ENCODE measurements around the gene PIP5K1B.

Gene PIP5K1B

DNA sequence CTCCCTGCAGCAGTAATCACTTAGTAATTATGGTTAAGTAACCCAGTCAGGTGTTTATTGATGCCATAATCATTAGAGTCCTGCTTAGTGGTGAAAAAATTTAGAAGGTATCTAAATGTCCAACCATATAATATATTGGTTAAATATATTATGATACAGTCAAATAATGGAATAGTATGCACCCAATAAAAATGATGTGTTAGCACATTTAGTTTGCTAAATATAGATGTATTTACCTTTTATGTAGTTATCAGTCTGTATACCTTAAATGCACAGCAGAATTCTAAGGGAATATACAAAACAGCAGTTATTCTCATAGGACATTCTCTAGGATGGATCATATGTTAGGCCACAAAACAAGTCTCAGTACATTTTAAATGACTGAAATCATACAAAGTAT, 218.4 kb downstream of the PIP5K1B start:
- no peak for DNase-seq

DNA sequence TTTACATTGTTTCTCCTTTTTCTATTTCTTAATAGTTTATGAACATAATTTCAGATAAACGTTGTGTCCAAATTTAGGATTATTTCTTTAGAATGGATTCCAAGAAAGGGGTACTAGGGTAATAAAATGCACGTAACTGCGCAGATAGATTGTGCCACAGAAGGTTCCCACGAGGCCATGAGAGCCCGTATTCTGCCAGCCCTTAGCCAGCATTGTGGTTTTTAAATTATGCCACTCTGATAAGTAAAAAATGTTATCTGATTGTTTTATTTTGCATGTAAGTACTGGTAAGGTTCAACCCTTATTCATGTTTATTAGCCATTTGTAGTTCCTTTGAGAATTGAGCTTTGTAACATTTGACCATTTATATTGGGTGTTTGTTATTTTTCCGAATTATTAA, 220.1 kb downstream of the PIP5K1B start:
- peak; percentile 40 for DNase-seq

DNA sequence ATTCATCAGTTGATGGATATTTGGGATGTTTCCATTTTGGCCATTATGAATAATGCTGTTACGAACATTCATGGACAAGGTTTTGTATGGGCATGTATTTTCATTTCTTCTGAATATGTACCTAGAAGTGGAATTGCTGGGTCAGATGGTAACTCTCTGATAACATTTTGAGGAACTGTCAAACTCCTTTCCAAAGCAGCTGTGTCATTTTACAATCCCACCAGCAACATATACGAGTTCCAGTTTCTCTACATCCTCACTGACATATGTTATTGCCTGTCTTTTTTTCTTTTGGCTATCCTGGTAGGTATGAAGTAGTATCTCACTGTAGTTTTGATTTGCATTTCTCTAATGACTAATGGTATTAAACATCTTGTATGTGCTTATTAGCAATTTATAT, 222.1 kb downstream of the PIP5K1B start:
- peak; percentile 84 for DNase-seq

DNA sequence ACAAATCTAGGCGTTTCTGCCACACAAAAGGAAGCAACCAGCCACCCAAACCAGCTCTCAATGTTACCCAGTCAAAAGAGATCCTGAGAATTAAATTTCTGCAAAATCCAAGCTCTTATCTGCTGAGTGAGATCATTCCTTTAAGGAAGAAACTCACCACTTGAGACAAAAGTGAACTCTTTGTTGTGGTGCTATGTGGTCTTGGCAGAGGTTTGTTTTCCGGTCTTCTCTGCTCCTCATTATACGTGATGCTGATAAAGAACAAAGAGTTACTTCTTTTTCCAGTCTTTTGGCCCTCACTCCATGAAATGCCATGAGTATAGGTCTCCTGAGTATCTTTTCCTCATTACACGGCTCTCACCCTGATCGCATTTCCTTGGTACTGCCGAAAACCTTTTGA, 226.8 kb downstream of the PIP5K1B start:
- DNase-seq = no peak

DNA sequence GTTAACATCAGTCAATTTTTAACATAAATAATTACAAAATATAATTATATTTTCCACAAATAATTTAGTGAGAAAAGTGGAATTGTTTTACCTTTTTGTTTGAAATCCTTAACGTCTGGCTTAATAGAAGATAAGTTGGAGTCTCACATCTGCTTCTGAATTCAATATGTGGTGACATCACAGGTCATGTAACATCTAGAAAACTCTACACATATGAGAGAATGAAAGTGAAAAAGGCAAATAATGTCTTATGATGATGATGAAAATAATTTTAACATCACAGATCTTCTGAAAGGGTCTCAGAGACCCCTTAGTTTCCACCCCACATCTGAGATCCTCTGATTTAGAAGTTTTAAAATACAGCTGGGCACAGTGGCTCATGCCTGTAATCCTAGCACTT, 227.4 kb downstream of the PIP5K1B start:
- DNase-seq = no peak

DNA sequence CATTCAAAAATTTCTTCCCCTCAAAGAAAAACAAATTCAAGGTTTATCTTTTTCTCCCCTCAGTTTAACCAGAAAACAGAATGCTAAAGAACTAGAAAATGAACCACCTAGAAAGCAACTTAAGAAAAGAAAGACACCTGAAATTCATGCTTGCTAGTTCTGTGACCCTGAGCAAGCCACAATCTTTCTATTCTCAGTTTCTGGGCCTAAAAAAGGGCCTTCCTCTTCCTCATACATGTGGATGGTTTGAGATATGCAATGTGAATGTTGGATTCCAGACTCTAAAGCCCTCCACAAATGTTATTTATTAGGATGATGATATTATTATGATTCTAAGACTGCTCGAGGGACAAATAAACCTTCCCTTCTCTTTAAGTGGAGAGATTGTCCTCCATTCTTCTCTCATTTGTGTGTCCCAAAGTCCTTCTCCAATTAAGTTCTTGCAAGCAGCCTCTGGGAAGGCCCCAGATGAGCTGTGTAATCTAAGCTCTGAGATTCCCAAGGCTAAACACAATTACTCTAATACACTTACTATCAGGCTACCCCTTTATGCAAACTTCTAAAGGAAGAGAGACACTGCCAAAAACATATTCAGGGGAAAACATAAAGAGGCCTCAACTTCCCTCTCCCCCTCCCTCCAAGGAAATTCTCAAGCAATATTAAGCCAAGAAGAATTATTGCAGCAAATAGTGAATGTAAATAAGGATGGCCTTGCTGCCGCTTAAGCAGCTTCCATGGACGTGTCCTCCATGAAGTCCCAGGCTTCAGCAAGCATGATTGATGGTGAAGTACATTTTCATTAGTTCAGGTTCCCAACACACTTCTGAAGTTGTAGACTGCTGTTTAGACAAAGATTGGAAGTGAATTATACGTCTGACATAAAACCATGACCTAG, 228.6 kb downstream of the PIP5K1B start:
- no peak for DNase-seq

DNA sequence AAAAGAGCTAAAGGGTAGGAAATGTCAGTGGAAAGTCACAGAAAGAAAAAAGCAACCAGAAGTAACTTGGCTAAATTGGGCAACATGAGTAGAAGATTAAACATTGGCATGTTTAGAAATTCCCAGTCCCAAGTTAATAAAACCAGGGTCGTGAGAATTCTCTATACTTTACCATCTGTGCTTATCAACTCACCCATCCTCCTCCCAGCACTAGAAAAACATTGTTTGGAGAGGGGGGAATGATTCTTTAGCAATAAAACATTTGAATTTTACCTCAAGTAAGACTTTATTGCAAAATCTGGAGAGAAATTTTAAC, 229.2 kb downstream of the PIP5K1B start:
- DNase-seq = no peak

DNA sequence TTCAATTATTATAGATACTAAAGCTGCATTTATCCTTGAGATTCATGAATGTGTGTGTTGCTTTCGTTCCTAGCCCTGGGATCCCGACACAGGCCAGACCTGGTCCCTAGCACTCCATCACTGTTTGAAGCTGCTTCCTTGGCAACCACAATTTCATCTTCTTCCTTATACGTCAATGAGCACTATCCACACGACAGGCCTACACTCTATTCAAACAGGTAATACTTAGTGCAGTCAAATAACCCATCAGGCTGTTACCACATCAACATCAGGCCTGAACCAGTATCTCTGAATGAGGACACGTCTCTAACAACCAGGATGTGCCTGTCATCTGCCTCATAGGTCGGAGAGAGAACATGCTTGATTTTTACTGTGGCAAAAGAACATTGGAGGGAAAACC, 235.5 kb downstream of the PIP5K1B start:
- DNase-seq = no peak

DNA sequence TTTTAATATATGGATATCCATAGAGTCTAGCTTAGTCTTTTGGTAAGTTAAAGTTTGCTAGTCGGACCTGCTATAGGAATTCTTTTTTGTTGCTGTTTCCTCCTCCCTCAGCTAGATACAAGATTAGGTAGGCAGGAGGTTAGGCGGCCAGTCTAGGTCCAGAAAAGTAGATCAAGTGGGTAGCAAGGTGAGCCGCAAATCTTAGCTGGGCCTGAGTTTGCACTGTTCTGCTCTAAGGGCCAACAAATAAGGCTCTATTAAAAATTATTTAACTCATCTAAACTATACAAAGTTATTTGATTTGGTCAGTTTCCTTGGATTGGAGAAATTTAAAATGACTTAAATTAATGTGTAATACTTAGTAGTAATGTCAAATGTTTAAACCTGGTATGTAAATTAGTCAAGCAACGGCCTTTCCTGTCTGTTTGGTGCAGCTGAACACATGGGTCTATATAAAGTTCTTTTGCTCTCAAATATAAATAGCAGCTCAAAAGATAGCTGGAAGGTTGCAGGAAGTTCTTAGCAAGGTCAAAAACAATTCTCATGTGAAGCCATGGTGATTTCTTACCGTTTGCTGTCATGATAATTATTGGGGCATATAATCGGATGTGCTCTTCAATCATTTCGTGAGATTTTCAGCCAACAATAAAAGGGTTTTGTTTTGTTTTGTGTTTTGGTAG, 236.9 kb downstream of the PIP5K1B start:
- no peak for DNase-seq

DNA sequence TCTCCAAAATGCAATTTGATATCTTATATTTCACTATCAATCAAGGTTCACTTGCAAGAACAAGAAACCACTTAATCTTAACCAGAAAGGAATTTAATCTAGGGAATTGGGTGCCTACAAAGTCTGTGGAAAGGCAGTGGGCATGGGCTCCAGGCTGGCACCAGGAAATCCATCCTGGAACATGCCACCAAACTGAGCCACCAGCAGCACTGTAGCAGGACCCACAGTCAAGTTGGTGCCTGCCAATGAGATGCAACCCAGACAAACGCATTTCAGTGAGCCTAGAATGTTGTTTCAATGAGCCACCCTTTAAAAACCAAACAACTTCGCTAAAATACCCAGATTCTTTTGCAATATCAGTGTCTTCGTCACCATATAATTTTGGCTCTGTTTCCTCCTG, 237.8 kb downstream of the PIP5K1B start:
- DNase-seq = no peak

DNA sequence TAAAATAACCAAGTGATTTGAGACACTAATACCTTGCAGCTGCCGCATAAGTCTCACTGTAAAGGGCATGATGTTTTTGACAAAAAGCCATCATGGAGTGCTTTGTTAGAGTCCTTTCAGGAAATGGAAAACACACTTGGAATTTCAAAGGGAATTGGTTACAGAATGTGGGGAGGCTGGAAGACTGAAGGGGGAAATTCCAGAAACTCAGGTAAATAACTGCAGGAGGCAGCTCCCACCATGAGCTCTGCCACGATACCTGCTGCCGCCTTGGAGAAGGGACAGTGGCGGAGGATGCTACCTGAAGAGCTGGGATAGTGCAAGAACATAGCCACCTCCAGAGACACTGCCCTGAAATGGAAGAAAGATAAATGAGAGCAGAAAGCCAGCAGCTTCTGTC, 242.0 kb downstream of the PIP5K1B start:
- DNase-seq = no peak

DNA sequence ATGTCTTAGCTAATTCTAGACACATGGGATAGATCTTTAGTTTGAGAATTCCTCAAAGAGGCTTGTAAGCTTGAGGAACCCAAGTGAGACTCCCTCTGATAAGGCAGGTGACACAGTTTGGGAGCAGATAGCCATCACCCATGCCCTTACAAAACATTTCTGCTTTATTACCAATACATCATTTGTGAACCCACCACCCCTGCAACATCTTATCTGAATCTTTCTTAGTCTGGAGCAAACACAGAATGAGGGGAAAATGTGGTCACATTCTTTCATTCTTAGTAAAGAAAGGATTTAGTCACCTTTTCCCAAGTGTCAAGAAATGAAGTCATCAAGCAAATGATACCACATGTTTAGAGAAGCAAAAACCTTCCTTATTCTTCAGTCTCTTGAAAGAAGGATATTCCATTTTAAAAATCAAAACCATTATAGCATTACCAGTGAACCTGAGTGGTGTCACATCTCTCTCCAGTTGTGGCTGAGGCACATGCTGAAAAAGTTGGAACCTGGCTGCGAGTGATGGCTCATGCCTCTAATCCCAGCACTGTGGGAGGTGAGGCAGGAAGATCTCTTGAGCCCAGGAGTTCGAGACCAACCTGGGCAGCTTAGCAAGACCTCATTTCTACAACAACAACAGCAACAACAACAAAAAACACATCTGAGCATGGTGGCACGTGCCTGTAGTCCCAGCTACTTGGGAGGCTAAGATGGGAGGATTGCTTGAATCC, 243.0 kb downstream of the PIP5K1B start:
- DNase-seq = peak; percentile 17

DNA sequence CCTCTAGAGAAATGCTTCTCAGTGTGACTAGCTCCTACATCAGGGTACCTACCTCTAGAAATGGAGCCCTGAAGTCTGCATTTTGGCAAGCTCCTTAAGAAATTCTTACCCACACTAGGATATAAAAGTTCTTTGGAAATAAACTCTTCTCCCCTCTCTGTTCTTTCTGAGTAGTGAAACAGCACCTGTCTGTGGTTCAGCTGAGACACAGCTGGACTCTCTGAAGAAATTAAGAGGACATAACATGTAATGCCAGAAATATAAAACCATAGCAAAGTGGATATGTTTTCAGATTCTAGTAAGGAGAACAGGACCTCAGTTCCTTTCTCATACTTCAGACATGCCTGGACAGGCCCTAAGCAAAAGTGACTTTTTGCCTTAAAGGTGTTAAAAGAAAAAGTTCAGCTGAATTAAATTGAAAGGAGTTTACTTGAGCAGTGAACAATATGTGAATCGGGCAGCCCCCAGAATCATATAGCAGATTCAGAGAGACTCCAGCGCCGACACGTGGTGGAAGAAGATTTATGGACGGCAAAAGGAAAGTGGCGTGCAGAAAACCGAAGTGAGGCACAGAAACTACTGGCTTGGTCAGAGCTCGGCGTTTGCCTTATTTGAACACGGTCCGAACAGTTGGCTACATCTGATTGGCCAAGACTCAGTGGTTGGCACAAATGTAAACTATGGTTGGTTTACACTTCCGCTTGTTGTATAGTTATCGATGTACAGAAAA, 244.4 kb downstream of the PIP5K1B start:
- no peak for DNase-seq

DNA sequence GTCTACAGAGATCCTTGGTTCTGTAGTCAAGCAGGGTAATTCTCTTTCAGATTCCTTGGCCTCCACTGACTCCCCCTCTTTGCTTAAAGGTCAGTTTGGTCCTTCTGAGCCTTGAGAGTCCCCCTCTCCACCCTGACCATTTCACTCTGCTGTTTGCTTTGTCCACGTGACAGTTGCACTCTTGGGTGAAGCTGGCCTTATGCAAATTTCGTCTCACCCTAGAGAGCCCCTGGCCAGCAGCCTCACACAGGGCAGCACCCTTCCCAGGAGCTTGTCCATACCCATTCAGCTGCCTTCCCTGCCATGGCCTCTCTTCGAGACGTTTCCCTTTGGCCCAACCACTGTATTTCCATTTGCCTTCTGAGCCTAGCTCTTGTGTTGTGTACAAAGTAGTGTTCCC, 245.1 kb downstream of the PIP5K1B start:
- DNase-seq = no peak

DNA sequence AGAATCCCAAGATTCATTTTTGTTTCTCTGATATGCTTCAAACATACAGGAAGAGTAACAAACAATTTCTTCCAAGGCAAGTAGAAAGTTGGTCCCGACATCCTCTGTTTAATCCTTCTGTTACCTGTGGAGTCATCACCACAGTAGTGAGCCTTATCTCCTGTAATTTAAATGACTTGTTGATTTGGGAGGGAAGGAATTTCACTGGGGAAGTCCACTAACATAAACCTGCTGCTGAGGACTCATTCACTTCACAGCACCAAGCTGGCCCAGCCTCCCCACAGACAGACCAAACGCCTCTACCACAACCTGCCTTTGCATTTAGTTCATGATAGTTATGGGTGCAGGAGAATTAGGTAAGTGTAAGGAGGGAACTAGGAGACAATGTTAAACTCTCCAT, 245.6 kb downstream of the PIP5K1B start:
- DNase-seq = no peak

DNA sequence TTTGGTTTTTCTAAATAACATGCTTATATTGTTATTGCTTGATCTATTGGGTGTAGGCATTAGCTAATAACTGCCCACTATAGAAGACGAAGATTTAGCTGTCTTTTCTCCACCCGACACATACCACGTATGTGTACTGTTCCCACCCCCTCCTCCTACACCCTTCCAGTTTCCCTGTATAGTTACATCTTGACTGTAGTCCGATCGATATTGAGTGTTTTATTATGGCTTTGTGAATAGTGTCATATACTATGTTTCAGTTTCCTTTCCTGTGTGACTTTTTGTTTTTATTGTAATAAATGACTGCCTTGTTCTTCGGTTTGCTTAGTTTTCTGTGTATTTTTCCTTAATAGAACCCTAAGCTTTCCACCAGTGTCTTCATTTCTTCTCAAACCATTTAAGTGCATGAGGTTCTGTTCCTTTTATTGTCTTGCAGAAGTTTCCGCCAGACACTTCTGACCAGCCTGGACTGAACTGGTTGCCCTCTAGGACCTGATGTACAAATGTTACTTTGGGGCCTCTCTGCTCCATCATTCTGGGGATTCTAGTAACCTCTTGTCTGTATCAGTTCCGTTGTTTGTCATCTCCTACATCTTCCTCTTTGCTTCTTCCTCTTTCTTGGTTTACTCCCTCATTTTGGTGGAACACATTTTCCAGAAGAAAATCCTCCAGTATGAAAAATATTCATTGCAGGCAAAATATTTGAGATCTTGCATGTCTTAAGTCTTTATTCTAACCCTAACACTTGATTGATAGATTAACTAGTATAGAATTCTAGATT, 247.0 kb downstream of the PIP5K1B start:
- DNase-seq = peak; percentile 47

DNA sequence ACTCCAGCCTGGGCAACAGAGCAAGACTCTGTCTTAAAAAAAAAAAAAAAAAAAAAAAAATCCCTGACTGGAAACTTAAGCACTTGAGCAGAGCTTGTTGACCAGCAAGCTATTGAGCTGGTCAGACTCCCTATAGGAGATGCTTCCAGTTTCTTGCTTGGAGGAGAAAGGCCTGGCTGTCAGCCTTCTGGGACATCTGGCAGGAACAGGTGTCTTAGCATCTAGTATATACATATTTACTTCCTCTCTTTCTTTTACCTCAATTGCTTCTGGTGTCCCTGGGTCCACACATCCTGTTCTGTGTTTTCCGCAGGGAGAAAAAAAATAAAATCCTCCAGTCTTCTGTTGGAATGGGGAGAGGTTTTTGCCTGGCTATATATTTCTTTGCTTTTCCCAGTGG, 248.7 kb downstream of the PIP5K1B start:
- DNase-seq = no peak

DNA sequence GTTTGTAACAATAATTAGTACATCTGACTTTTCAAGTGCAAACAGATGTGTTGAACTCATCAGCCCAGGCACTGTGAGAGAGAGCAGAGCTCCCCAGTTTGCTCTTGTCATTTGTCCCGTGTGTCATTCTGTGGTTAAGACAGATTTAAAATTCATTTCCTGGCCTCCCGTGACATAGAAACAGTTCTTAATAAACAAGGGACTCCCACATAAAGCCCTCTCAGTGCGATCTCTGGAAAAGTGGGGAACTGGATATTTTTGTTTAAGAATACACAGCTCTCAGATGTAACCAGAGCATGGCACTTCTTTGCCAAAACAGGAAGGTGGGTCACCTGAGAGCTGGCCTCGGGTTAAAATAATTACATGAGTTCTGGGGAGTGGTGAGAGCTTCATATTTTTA, 250.3 kb downstream of the PIP5K1B start:
- DNase-seq = no peak

DNA sequence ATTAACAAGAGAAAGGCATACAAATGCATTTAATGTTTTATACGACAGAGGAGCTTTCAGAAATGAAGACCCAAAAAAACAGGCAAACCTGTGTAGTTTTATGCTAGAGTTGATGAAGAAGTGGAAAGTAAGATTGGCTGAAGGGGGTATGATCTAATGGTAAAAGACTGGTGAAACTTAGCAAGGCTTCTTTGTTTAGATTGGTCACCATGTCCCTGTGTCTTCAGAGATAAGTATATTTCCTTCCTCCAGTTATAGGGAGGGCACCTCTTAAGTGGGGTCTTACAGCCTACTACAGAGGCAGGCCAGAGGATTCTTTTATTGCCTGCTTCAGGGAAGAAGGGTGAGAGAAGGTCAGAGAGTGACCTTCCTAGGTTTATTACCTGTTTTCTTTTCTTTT, 252.4 kb downstream of the PIP5K1B start:
- no peak for DNase-seq

DNA sequence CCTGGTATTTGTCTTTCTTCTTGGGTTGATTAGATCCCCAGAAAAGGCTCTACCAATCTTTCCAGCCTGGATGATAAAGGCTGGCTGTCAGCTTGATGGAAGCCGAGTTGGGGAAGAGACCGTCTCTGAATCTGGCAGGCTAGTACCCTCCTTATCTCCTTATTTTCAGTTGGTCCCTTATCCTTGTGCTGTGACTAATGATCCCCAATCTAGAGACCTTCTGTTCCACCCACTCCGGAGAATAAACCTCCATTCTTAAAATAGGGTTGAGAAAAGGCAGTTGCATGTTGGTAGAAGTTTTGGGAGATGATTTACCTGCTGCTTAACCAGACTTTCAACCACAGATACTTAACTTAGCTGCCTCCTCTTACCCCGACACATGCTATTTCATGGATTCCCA, 256.5 kb downstream of the PIP5K1B start:
- peak; percentile 27 for DNase-seq

DNA sequence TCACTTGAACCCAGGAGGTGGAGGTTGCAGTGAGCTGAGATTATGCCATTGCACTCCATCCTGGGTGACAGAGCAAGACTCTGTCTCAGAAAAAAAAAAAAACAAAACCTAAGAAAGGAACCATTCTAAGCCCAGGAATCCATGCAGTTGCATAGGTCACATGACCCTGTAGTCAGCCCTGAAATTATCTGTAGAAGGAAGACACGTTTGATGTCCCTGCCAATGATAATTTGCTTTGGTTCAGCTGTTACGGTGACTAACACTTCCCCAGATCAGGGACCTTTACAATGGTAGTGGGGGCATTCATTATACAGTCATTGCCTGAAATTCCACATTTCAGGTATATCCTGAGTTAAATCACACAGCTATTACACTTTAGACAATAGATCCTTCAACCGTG, 258.4 kb downstream of the PIP5K1B start:
- DNase-seq = no peak

DNA sequence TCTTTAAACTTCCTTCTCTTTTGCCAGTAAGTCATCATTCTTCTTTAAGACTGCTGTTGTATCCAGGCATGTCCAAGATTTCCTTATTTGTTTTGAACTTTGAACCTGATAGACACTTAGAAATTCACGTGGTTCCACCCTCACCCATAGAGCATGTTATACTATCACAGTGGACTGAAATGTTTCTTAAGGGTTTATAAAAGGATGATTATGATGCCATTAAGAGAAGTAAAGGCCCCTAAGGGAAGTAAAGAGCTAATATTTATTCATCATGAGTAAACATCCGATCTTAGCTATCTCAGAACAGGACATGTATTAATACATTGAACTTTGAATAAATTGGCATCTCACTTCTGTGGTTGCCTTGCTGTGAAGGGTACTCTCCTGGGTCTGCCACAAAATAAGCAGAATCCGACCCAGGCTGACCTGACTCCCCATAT, 259.1 kb downstream of the PIP5K1B start:
- no peak for DNase-seq

All from OCI-M1 (cell line).